Stimulated activated naive CD8-positive, alpha-beta T cell treated with anti-CD3 and anti-CD28 coated beads, Interleukin-15, Interleukin-2, amounts not matched to agents 100 U/mL and 50 U/mL, for 24 hours (primary cell): ENCODE measurements around the gene NOD2.

ENCODE experiments used
- ATAC-seq: fragments of 150-1000 bp; cut with Tn5 transposase; one replicate; pipeline ENCODE4 v1.10.0; 2021
- DNase-seq: peaks from one replicate; pipeline ENCODE4 v3.0.0; 2021

The NOD2 gene

DNA sequence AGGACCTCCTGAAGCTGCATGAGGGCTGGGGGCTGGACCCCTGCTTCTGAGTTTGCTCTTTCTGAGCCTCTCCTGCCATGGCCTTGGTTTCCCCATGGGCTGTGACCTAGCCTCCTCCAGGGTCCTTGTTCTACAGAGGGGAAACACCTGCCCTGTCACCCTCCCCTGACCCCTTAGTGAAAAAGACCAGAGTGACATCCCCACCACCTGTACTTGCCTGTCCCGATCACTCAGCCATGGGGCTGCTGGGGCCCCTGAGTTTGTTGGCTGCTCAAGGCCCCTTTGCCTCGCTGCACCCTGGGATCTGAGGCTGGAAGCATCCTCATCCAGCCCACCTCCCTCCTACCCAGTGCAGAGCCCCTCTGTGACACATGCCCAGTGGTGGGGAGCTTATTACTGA, 800 bp downstream of the NOD2 start:
- ATAC-seq (no peak), DNase-seq (no peak)

DNA sequence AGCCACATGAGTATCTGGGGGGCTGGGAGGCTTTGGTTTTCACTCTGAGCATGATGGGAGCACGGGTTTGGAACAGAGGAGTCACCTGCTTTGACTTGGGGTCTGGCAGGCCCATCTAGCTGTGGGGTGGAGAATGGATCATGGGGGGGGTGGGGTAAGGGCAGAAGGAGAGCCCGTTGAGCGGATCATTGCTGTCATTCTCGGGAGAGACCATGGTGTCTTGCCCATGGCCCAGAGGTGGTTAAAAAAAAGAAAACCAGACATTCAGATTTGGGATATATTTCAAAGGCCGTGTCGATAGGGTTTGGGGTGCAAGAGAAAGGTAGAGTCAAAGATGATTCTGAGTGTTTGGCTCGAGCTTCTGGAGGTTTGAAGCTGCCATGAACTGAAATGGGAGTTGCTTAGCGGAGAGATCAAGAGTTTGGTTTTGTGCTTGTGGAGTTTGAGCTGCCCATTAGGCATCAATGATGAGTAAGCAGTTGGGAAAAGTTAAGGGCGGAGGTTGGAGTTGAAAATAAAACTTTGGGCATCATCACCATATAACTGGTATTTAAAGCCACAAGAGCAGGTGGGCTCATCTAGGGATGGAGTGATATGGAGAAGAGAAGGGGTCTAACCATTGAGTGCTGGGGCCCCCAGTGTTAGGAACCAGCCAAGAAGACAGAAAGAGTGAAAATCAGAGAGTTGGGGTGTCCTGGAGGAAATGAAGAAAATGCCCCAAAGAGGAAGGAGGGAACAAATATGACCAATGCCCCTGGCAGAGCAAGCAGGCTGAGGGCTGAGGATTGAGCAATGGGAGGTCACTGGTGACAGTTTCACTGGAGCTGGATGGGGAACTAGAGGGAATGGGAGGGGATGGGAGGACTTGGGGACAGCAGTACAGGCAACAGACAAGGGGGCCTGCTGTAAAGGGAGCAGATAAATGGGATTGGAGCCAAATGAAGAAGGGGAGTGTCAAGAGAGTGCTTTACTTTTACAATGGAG, 1.9 kb downstream of the NOD2 start:
- DNase-seq (no peak), ATAC-seq (no peak)

DNA sequence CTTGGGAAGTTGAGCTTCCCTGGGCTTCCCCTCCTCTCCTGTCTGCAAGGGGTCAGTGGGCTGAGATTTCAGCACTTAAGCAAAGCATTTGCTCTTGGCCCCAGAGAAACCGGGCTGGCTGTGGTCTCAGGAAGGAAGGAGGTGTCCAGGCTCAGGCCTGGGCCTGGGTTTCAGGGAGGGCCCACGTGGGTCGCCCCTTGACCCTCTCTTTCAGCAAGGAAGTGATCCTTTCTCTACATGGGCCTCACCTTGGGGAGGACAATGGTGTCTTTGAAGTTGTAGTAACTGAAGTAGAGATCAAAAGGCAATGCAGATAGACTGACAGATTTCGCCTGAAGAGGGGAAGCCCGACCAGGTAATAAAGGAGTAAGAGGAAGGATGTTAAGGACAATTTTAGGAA, 2.7 kb downstream of the NOD2 start:
- DNase-seq (no peak), ATAC-seq (no peak)

DNA sequence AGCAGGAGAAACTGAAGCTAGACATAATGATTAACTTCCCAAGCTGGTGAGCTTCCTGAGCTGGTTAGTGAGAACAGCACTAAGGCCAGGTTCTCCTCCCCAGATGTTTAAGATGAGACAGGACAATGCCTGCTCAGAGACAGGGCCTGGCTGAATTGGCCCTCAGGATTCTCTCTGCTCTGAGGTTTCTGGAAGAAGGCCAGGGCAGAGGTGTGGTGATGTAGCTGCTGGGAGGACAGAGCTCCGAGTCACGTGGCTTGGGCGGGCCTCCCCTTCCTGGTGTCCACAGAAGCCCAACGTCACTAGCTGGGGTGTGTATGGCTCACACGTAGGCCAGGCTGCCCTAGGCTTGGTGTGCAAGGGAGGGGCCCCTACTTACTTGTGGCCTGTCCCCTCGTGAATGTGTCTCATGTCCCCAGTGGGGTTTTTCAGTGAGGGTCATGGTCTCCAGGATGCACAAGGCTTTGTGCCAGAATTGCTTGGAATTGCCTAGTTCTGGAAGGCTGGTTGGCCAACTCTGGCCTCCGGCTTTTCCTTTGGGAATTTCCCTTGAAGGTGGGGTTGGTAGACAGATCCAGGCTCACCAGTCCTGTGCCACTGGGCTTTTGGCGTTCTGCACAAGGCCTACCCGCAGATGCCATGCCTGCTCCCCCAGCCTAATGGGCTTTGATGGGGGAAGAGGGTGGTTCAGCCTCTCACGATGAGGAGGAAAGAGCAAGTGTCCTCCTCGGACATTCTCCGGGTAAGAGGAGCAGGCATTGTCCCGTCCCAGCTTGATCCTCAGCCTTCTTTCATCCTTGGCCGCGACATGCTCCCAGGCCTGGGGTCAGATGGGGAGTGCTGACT, 3.4 kb downstream of the NOD2 start:
- ATAC-seq, result peak; percentile 25

DNA sequence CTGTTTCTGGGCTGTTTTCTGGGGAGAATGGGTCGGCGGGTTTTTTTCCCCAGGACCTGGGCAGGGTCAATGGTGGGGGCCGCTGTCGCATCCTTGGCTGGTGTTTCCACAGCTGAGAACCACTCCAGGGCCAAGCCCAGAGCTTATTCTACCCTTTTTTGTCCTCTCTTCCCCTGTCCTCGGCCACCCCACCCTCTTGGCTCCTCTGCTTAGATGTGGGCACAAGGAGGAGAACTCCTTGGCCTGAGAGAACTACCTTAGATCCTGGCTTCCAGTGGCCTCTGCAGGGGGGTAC, 4.0 kb downstream of the NOD2 start:
- DNase-seq, result no peak
- no peak for ATAC-seq

More for the DNA sequence above, 3.4 kb downstream of the NOD2 start:
- DNase-seq, result peak; percentile 67

DNA sequence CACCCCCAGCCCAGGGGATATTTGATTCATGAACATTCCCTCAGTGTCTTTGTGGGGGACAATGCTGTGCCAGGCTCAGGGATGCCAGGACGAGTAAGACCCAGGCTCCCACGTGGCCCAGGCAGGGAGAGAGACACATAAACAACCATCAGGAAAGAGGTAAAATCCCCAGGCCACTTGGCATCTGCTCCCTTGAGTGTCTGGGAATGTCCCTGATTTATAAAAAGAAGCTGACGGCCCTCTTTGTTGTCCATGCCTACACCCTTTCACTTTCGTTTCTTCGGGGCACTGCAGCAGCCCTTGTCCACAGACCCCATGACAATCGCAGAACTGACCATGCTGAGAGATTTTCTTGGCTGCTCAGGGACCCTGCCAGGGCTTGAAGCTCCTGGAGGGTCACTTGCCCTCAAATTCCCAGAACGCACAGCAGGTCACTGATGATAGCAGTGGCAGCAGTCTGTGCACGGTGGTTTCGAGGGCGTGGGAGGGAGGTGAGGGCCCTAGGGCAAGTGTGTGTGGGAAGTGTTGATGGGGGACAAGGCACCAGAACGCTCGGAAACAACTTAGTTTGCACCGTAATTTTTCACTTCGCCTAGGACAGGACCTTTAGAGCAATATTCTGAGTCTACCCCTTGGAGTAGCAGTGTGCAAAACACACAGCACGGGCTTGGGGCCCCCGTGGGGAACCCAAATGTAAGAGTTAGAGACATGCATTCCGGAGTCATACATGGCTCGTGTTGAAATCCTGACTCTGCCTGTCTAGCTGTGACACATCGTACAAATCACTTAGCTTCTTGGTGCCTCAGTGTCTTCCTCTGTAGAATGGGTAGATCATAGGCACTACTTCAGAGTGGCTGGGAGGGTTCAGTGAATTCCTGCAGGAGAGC, 4.7 kb downstream of the NOD2 start:
- DNase-seq (peak; percentile 73), ATAC-seq (peak; percentile 34)

DNA sequence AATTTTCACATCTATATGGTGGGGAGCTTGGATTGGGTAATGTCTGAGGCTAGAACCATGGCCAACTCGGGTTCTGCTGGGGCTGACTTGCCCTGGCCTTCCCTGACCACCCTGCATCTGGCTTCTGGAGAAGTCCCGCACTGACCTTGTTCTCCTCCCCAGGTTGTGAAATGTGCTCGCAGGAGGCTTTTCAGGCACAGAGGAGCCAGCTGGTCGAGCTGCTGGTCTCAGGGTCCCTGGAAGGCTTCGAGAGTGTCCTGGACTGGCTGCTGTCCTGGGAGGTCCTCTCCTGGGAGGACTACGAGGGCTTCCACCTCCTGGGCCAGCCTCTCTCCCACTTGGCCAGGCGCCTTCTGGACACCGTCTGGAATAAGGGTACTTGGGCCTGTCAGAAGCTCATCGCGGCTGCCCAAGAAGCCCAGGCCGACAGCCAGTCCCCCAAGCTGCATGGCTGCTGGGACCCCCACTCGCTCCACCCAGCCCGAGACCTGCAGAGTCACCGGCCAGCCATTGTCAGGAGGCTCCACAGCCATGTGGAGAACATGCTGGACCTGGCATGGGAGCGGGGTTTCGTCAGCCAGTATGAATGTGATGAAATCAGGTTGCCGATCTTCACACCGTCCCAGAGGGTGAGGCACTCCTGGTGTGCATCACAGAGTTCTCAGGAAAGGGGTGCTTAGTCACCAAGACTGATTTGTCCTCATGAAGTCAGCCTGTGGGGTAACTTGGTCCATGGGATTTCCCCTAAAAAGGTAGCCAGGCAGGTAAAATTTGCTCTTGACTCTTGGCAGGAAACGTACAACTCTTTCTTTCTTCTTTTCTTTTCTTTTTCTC, 6.1 kb downstream of the NOD2 start:
- ATAC-seq (peak; percentile 84), DNase-seq (peak; percentile 69)

DNA sequence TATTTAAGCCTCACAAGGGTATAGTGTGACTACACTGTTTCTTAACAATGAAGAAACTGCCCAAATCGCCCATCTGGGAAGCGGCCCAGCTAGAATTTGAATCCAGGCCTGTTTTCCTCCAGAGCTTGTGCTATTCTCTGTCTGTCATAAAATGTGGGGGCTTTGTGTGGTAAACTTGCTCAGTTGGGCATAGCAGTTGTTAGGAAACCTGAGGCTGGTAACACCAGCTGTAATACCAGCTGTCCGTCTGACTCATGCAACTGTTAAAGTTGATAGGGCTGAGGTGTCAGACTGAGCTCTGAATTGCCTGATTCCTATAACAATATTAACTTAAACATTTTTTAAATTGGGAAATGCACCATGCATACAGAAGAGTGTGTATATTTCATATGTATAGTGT, 9.3 kb downstream of the NOD2 start:
- ATAC-seq, result no peak
- no peak for DNase-seq

DNA sequence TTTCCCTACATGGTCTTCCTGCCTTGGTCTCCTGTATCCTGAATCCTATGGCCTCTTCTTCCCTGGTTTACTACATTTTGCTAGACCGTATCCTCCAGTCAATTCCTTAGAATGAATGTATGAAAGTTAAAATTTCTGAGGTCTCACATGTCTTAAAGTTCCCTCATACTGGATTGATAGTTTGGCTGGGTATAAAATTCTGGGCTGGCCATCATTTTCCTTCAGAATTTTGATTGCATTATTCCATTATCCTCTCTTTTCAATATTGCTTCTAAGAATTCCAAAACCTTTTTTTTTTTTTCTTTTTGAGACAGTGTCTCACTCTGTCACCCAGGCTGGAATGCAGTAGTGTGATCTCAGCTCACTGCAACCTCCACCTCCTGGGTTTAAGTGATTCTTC, 10.8 kb downstream of the NOD2 start:
- DNase-seq, result no peak
- ATAC-seq, result no peak

DNA sequence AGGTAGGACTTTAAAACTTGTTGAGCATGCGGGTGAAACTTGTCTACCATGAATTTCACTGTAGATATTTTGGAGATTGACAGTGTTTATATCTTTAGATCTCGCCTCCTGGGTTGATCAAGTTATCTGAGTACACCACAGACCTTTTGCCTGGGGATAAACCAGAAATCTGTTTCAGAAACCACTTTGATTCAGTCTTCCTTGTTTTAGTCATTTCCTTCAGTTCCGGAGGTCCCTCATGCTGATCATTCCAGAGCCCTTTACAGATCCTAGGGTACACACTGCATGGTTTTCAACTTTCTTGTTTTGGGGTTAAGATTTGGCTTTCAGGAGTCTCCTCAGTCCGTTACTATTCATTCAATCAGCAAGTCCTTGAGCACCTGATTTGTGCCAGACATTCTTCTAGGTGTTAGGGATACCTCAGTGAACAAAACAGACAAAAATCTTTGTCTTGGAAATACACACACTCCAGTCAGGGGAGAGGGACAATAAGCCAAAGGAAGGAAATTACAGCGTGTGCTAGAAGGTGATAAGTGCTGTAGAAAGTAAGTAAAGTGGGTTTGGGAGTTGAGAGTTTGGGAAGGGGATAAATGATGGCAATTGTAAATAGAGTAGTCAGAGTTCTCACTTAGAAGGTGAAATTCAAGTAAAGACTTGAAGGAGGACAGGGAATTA, 12.2 kb downstream of the NOD2 start:
- DNase-seq (no peak), ATAC-seq (no peak)

DNA sequence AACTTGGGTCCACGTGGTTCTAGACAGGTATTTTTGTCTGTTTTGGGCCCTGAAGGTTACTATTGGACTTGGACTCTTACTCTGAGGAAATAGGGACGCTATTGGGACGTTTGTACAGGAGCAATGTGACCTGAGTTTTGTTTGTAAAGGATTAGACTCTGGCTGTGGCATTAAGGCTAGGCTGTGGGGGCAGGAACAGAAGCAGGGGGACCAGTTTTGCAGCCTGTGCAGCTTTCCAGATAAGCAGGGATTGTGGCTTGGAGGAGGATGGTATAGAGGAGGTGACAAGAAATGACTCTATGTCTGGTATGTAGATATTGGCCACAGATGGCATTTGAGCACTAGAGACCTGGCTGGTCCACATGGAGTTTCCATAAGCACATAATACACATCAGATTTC, 12.8 kb downstream of the NOD2 start:
- ATAC-seq (peak; percentile 24), DNase-seq (no peak)

DNA sequence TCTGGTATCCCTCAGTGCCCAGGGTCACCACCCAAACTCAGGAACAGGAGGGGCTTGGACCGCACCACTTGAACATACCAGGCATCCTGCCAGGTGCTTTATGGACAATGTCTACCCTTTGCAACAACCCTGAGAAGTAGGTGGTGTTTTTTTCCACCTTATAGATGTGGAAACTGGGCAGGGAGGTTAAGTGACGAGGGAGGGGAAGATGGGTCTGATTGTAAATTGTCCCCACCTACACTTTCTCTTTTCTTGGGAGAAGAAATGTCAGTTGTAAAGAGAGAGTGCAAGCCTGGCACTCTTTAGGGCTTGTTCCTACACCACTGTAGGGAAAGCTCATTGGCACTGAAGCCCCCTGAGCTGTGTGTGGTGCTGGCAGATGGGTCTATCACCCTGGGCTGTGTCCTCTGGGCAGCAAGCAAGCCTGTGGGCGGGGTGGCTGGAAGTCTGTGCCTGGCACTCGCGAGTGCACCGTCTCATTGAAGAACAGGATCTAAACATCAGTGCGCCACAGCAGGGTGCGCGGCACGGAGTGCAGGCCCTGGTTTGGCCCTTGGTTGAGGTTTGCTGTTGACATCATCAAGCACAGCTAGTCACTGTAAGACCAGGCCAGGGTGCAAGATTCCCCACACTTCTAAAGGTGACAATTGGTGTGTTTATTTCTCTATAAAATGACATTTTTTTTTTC, 15.1 kb downstream of the NOD2 start:
- peak; percentile 79 for ATAC-seq
- peak; percentile 45 for DNase-seq

DNA sequence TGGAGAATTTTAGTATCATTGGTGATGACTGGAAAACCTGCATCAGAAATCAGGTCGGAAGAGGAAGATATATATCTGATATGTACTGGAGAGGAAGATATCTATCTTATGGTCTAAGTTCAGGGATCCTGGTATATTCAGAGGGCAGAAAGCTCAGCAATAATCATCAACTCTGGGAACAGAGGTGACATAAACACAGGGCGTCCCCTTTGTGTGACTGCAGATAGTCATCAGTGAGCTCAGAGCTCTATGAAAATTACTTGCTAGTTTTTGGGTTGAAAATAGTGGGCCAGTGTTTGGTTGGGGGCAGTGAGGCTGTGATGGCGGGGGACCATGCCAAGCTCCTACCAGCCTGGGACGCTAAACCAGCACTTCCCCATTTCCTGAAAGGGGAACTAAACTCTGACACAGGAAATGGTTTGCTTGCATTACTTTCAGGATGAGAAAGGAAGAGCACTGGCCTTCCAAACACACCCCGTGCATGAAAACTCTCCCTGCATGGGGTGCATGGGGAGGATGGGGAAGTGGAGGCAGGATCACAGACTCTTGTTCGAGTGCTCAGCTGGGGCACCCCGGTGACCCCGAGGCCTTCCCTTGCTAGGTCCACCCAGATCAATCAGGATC, 15.8 kb downstream of the NOD2 start:
- ATAC-seq (peak; percentile 38), DNase-seq (no peak)

DNA sequence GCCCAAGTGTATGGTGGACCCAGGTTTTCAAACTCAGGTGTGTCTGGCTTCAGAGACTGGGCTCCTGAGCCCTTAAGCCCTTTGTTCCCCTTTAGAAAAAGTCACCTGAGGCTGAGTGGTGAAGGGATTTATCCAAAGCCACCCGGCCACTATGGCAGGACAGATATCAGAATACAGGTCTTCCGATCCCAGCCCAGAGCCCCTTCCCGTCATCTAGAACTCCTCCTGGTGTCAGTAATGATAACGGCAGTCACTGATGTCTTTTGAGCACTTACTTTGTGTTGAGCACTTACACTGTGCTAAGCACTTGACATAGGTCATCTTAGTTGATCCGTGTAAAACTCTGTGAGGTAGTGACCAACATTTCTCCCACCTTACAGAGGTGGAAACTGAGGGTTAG, 16.6 kb downstream of the NOD2 start:
- ATAC-seq (no peak), DNase-seq (no peak)

DNA sequence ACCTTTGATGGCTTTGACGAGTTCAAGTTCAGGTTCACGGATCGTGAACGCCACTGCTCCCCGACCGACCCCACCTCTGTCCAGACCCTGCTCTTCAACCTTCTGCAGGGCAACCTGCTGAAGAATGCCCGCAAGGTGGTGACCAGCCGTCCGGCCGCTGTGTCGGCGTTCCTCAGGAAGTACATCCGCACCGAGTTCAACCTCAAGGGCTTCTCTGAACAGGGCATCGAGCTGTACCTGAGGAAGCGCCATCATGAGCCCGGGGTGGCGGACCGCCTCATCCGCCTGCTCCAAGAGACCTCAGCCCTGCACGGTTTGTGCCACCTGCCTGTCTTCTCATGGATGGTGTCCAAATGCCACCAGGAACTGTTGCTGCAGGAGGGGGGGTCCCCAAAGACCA, 17.6 kb downstream of the NOD2 start:
- no peak for ATAC-seq
- DNase-seq, result no peak

DNA sequence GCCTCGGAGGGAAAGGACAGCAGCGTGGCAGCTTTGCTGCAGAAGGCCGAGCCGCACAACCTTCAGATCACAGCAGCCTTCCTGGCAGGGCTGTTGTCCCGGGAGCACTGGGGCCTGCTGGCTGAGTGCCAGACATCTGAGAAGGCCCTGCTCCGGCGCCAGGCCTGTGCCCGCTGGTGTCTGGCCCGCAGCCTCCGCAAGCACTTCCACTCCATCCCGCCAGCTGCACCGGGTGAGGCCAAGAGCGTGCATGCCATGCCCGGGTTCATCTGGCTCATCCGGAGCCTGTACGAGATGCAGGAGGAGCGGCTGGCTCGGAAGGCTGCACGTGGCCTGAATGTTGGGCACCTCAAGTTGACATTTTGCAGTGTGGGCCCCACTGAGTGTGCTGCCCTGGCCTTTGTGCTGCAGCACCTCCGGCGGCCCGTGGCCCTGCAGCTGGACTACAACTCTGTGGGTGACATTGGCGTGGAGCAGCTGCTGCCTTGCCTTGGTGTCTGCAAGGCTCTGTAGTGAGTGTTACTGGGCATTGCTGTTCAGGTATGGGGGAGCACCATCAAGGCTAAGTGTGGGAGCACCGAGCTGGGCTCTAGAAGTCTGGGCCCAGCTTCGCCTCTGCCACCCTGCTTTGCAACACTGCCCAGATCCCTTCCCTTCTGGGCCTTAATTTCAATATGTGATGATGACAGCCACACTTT, 18.6 kb downstream of the NOD2 start:
- no peak for DNase-seq

DNA sequence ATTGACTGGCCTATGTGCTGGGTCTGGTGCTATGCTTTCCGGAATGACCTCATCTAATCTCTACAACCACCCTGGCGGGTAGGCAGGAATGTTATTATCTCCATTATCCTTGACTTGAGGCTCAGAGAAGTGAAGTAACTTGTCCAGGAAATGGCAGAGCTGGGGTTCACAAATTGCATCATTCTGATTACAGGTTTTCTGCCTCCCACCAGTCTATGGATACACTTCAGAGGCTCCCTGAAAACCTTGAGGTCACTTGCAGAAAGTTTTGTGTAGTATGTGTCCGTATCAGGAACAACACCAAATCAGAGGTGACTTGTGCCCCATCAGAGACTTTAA, 19.1 kb downstream of the NOD2 start:
- ATAC-seq (no peak), DNase-seq (no peak)

More for the DNA sequence above, 18.6 kb downstream of the NOD2 start:
- no peak for ATAC-seq

DNA sequence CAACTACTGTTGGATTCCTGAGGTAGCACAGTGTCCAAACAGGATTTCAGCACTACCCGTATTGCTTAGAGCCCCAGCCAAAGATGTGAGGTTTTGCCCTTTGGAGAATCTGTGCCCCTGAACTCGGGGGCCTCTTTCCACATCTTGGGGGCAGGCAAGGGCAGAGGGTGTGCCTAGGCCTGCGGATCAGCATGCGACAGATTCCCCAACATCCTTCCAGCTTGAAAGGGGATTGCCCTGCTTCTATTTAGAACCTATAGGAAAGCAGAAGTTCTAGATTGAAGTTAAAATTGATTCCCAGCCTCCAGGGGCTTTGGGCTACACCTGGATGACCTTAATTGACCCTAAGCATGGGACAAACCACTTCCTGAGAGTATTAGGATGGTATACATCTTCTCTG, 19.6 kb downstream of the NOD2 start:
- no peak for DNase-seq
- no peak for ATAC-seq

DNA sequence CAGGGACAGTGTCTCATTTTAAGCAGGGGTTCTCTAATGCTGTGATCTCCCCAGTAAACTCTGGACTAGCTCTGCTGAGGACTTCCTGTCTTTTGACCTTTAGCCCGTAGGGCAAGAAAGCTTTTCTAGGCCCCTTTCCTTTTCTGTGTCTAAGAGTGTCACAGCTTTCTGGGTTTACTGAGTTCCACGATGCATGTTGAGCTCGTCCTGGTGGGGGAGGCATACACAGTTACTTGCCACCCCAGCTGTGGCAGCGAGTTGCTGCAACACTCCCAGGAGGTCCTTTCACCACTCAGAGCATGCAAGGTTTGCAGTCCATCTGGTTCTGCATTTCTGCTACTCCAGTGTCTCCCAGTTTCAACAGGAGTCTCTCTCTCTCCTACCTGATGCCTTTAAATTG, 23.7 kb downstream of the NOD2 start:
- ATAC-seq, result no peak

More for the DNA sequence above, 23.7 kb downstream of the NOD2 start:
- DNase-seq, result no peak
